Sigmoid colon (tissue), 7 donors: Measurements from ENCODE around the gene B3GNT3. TPM values are rescaled to one million over a fixed set of nuclear protein-coding genes. Genes with fewer than 3 reads are reported as not detected.

ENCODE experiments used
- DNase-seq: peaks from one replicate; pipeline ENCODE4 v3.0.0-alpha.2; 2019
- H3K27ac ChIP-seq, 4 donors: fragments of 200-600 bp; sonication (generic); one replicate each; pipeline ENCODE4 v1.5.1; 2016 to 2019; ENCODE audit warnings: mild to moderate bottlenecking in 1 of 4
- H3K27me3 ChIP-seq, 3 donors: fragments of 200-600 bp; sonication (generic); one replicate each; pipeline ENCODE4 v1.5.1; 2019; ENCODE audit warnings: mild to moderate bottlenecking in 1 of 3
- H3K36me3 ChIP-seq, 4 donors: fragments of 200-600 bp; sonication (generic); one replicate each; pipeline ENCODE4 v1.5.1; 2016 to 2019
- H3K4me1 ChIP-seq, 4 donors: fragments of 200-600 bp; sonication (generic); one replicate each; pipeline ENCODE4 v1.5.1; 2017 to 2019
- H3K4me3 ChIP-seq, 4 donors: fragments of 200-600 bp; sonication (generic); one replicate each; pipeline ENCODE4 v1.5.1; 2017 to 2019; ENCODE audit warnings: mild to moderate bottlenecking in 2 of 4, moderate library complexity in 1 of 4
- H3K9me3 ChIP-seq, 4 donors: fragments of 200-600 bp in 3 of 4; sonication (generic) in 3 of 4; one replicate each; pipeline versions ENCODE4 v1.5.1 to v1.6.1; 2013 to 2019
- CTCF ChIP-seq, 4 experiments: fragments of 450-650 bp in 3 of 4; fragments of 200-600 bp in 1 of 4; IDR thresholded peaks; one replicate each; pipeline ENCODE4 v1.5.1; 2016 to 2019; ENCODE audit warnings: antibody characterized with exemption in 4 of 4, mild to moderate bottlenecking in 3 of 4, moderate library complexity in 2 of 4
- EP300 ChIP-seq, 4 donors: sonication (generic); formaldehyde crosslinking; IDR thresholded peaks; one replicate each; pipeline ENCODE4 v1.6.1; 2017; ENCODE audit warnings: antibody characterized with exemption in 4 of 4
- POLR2A ChIP-seq, 2 donors: fragments of 450-650 bp; IDR thresholded peaks; one replicate each; pipeline ENCODE4 v1.6.1; 2016; ENCODE audit warnings: antibody characterized with exemption in 2 of 2, mild to moderate bottlenecking in 2 of 2, moderate library complexity in 2 of 2
- POLR2AphosphoS5 ChIP-seq, 4 donors: sonication (generic); formaldehyde crosslinking; IDR thresholded peaks; one replicate each; pipeline ENCODE4 v1.6.1; 2017; ENCODE audit warnings: antibody characterized with exemption in 4 of 4
- WGBS, 2 donors: extraction: QIAGEN DNeasy Blood & Tissue Kit; methylation state at CpG; one replicate each; pipeline ENCODE4 v1.1.7; 2013; 5-methylcytosine and 5-hydroxymethylcytosine counted together
- intact Hi-C: fragments of 100-400 bp; cut with DNase I; formaldehyde crosslinking; loops from one replicate; pipeline ENCODE4 v1.15.1; 2023
- polyA plus RNA-seq, 3 donors: library from polyadenylated mRNA; stranded (reverse); fragments of 200-250 nt; gene quantifications; one replicate each; pipeline ENCODE4 v1.2.3, GENCODE V29; 2013
- total RNA-seq, 4 donors: library from RNA; depleted of rRNA; stranded (reverse); fragments of >200 nt; gene quantifications; one replicate each; pipeline ENCODE4 v1.1.0, GENCODE V29; 2016
- donor health status: healthy with polysubstance abuse.
- donor health status: Bipolar disorder and iron deficiency.
- donor health status: healthy.

The B3GNT3 gene
- total and polyA plus RNA-seq, 7 donors, result 0.55 to 72.3 (median 27.9) TPM; not detected in 3

- TF ChIP-seq EP300 (IDR thresholded peaks at IDR 0.05), result no peak
- no peak for TF ChIP-seq CTCF (IDR thresholded peaks at IDR 0.05)
- no peak for TF ChIP-seq POLR2A (IDR thresholded peaks at IDR 0.05)
- no peak for TF ChIP-seq POLR2AphosphoS5 (IDR thresholded peaks at IDR 0.05)
- 95% methylated on average over 14 of the region's 14 CpGs for WGBS, 2 donors
- Histone ChIP-seq H3K4me3 (no peak overlapping the region), H3K27me3 (peaks cover 0 to 10% (median 0%) of the 10 kb centered on the region in 3 donors), H3K27ac (no peak overlapping the region), H3K4me1 (peaks cover 0 to 4% (median 0%) of the 10 kb centered on the region in 4 donors), H3K9me3 (no peaks in the 10 kb centered on the region), H3K36me3 (no peaks in the 10 kb centered on the region)
- DNase-seq, result no peak
- intact Hi-C loops, result no loop called here
Observed at GRCh38 chr19:17787274-17787913, 7.5 kb upstream of the B3GNT3 start.

GRCh38 chr19:17788632-17789031, 6.3 kb upstream of the B3GNT3 start:
- no peak for DNase-seq
- Histone ChIP-seq H3K9me3 (no peaks in the 10 kb centered on the region), H3K36me3 (no peaks in the 10 kb centered on the region), H3K27ac (no peak overlapping the region), H3K4me3 (no peak overlapping the region), H3K4me1 (peaks cover 0 to 4% (median 0%) of the 10 kb centered on the region in 4 donors), H3K27me3 (peaks cover 0 to 12% (median 4%) of the 10 kb centered on the region in 3 donors)
- intact Hi-C loops, result no loop called here
- no peak for TF ChIP-seq CTCF (IDR thresholded peaks at IDR 0.05)
- TF ChIP-seq EP300 (IDR thresholded peaks at IDR 0.05), result no peak
- TF ChIP-seq POLR2A (IDR thresholded peaks at IDR 0.05), result no peak
- no peak for TF ChIP-seq POLR2AphosphoS5 (IDR thresholded peaks at IDR 0.05)
- WGBS, 2 donors, result 97 to 100% methylated on average over 2 of the region's 2 CpGs

GRCh38 chr19:17790059-17790780, 4.7 kb upstream of the B3GNT3 start:
- TF ChIP-seq EP300 (IDR thresholded peaks at IDR 0.05), result no peak
- TF ChIP-seq POLR2A (IDR thresholded peaks at IDR 0.05), result no peak
- TF ChIP-seq CTCF (IDR thresholded peaks at IDR 0.05), result no peak
- TF ChIP-seq POLR2AphosphoS5 (IDR thresholded peaks at IDR 0.05), result no peak
- H3K4me3 ChIP-seq, result no peak overlapping the region
- peaks cover 0 to 6% (median 0%) of the 10 kb centered on the region in 4 donors for H3K4me1 ChIP-seq
- WGBS, 2 donors, result 15 to 60% methylated on average over 6 of the region's 6 CpGs
- intact Hi-C loops, result no loop called here
- no peak for DNase-seq
- no peaks in the 10 kb centered on the region for H3K36me3 ChIP-seq
- peaks cover 9 to 21% (median 20%) of the 10 kb centered on the region in 3 donors for H3K27me3 ChIP-seq
- no peaks in the 10 kb centered on the region for H3K9me3 ChIP-seq
- H3K27ac ChIP-seq, result no peak overlapping the region

- TF ChIP-seq POLR2AphosphoS5 (IDR thresholded peaks at IDR 0.05) (no peak), EP300 (IDR thresholded peaks at IDR 0.05) (no peak), POLR2A (IDR thresholded peaks at IDR 0.05) (no peak), CTCF (IDR thresholded peaks at IDR 0.05) (no peak)
- H3K9me3 ChIP-seq, result no peaks in the 10 kb centered on the region
- intact Hi-C loops, result no loop called here
- WGBS, 2 donors, result 10 to 55% methylated on average over 9 of the region's 9 CpGs
- no peak overlapping the region for H3K27ac ChIP-seq
- no peaks in the 10 kb centered on the region for H3K36me3 ChIP-seq
- no peak for DNase-seq
- peaks cover 0 to 6% (median 0%) of the 10 kb centered on the region in 4 donors for H3K4me1 ChIP-seq
- peaks cover 18 to 54% (median 31%) of the 10 kb centered on the region in 3 donors for H3K27me3 ChIP-seq
- H3K4me3 ChIP-seq, result no peak overlapping the region
Observed at GRCh38 chr19:17794412-17794730, 567 bp upstream of the B3GNT3 start.
